A549 (cell line): ENCODE data around the gene FOXI2. TPM values are rescaled to one million over a fixed set of nuclear protein-coding genes. Genes with fewer than 3 reads are reported as not detected.

ENCODE experiments used
- ATAC-seq, 2 experiments: fragments of 200-7000 bp in 1 of 2; fragments of >200 bp in 1 of 2; cut with Nextera tagmentation in 1 of 2; cut with Tn5 transposase in 1 of 2; 3 replicates each; pipeline versions ENCODE4 v1.8.0 to v1.9.1; 2018 to 2020; ENCODE audit warnings: mild to moderate bottlenecking in 1 of 2, moderate library complexity in 1 of 2
- CTCF ChIA-PET: fragments of 300-600 bp; sonication (Branson Sonifier 250); formaldehyde crosslinking; extraction: SDS; loops from one replicate; lab custom pipeline; 2021; ENCODE audit warnings: antibody characterized with exemption, inconsistent platforms; lab: Yijun Ruan, JAX
- POLR2A ChIA-PET: fragments of 350-600 bp; formaldehyde crosslinking; extraction: SDS; loops from one replicate; lab custom pipeline; 2021; ENCODE audit warnings: antibody characterized with exemption, inconsistent platforms; lab: Yijun Ruan, JAX
- DNase-seq, 2 experiments: peaks; one replicate each; pipeline versions ENCODE4 v3.0.0 to v3.0.0-alpha.2; 2011 to 2016; ENCODE audit warnings: low read depth in 1 of 2, low spot score in 1 of 2
- FAIRE-seq: peaks from 2 replicates; lab custom pipeline; 2011; peaks lifted over from hg19 to GRCh38; lab: Jason Lieb, UNC
- H3K27ac ChIP-seq, 2 experiments: fragments of >200 bp; sonication (Bioruptor Twin); formaldehyde crosslinking; 3 replicates each; pipeline ENCODE4 v1.5.1; 2016 to 2017
- H3K4me1 ChIP-seq: fragments of >200 bp; sonication (Bioruptor Twin); formaldehyde crosslinking; 3 replicates; pipeline ENCODE4 v1.6.1; 2016
- H3K4me2 ChIP-seq: fragments of >200 bp; sonication (Bioruptor Twin); formaldehyde crosslinking; 3 replicates; pipeline ENCODE4 v1.6.1; 2016
- H3K4me3 ChIP-seq: fragments of >200 bp; sonication (Bioruptor Twin); formaldehyde crosslinking; 3 replicates; pipeline ENCODE4 v1.5.1; 2016
- H3K9me3 ChIP-seq: fragments of >200 bp; sonication (Bioruptor Twin); formaldehyde crosslinking; 3 replicates; pipeline ENCODE4 v1.6.1; 2016
- CHD2 ChIP-seq: fragments of 150-350 bp; IDR thresholded peaks from 2 replicates; pipeline ENCODE4 v1.6.1; 2014; ENCODE audit warnings: low read length; ENCODE audit not compliant: partially characterized antibody
- EHMT2 ChIP-seq: fragments of 200-600 bp; sonication (generic); IDR thresholded peaks from 2 replicates; pipeline ENCODE4 v1.6.1; 2016; ENCODE audit warnings: antibody characterized with exemption, low read depth, mild to moderate bottlenecking, moderate library complexity
- EP300 ChIP-seq, 2 experiments: fragments of >200 bp; sonication (Bioruptor Twin); formaldehyde crosslinking; IDR thresholded peaks; 2 replicates in 1 of 2; 3 replicates in 1 of 2; pipeline ENCODE4 v1.6.1; 2016 to 2017
- FOXS1 ChIP-seq: fragments of 250-450 bp; sonication (Bioruptor Pico); IDR thresholded peaks from 2 replicates; pipeline ENCODE4 v1.5.0; 2020; ENCODE audit warnings: mild to moderate bottlenecking, moderate library complexity
- HDAC2 ChIP-seq: fragments of 200-600 bp; sonication (generic); IDR thresholded peaks from 2 replicates; pipeline ENCODE4 v1.6.1; 2016
- HOXA7 ChIP-seq: fragments of 250-450 bp; sonication (Bioruptor Pico); IDR thresholded peaks from 2 replicates; pipeline ENCODE4 v1.5.0; 2020; ENCODE audit warnings: mild to moderate bottlenecking, moderate library complexity
- HOXB13 ChIP-seq: fragments of 250-450 bp; sonication (Bioruptor Pico); IDR thresholded peaks from 2 replicates; pipeline ENCODE4 v1.5.0; 2020; ENCODE audit warnings: low read depth, mild to moderate bottlenecking, moderate library complexity
- HOXB5 ChIP-seq: fragments of 250-450 bp; sonication (Bioruptor Pico); IDR thresholded peaks from 2 replicates; pipeline ENCODE4 v1.5.0; 2020; ENCODE audit warnings: mild to moderate bottlenecking, moderate library complexity
- JUNB ChIP-seq: fragments of >200 bp; sonication (Bioruptor Twin); formaldehyde crosslinking; IDR thresholded peaks from 2 replicates; pipeline ENCODE4 v1.6.1; 2016
- NFE2L2 ChIP-seq: fragments of 150-350 bp; conservative IDR thresholded peaks from 2 replicates; pipeline ENCODE4 v1.6.1; 2014; ENCODE audit warnings: low read length
- RFX5 ChIP-seq: fragments of 450-650 bp; IDR thresholded peaks from 2 replicates; pipeline ENCODE4 v1.7.1; 2014; ENCODE audit warnings: antibody characterized with exemption, mild to moderate bottlenecking, moderate library complexity
- SMC3 ChIP-seq: fragments of >200 bp; sonication (Bioruptor Twin); formaldehyde crosslinking; IDR thresholded peaks from 3 replicates; pipeline ENCODE4 v1.6.1; 2018; ENCODE audit warnings: inconsistent platforms
- SREBF2 ChIP-seq: fragments of 450-650 bp; IDR thresholded peaks from 2 replicates; pipeline ENCODE4 v1.6.1; 2014; ENCODE audit warnings: mild to moderate bottlenecking, moderate library complexity
- TP53 ChIP-seq: fragments of 250-450 bp; sonication (Bioruptor Pico); IDR thresholded peaks from 2 replicates; pipeline ENCODE4 v1.5.0; 2021; ENCODE audit warnings: mild to moderate bottlenecking, moderate library complexity
- ZC3H11A ChIP-seq: fragments of 450-650 bp; IDR thresholded peaks from 2 replicates; pipeline ENCODE4 v1.6.1; 2014; ENCODE audit warnings: antibody characterized with exemption, mild to moderate bottlenecking
- ZFP36 ChIP-seq: fragments of 450-650 bp; IDR thresholded peaks from 2 replicates; pipeline ENCODE4 v1.6.1; 2014; ENCODE audit warnings: borderline replicate concordance; ENCODE audit not compliant: partially characterized antibody
- WGBS: methylation state at CpG from one replicate; pipeline ENCODE4 v1.1.6; 2017; ENCODE audit errors: missing lambda C conversion rate; 5-methylcytosine and 5-hydroxymethylcytosine counted together
- polyA plus RNA-seq, 4 experiments: library from polyadenylated mRNA; depleted of rRNA in 3 of 4; stranded (reverse); fragments of >200 nt; fragmentation: RNase III in 1 of 4; extraction: RNeasy Plus Mini Kit Qiagen cat#74134 plus additional on column Dnase treatment in 1 of 4; gene quantifications; 2 replicates in 3 of 4; 3 replicates in 1 of 4; pipeline ENCODE4 v1.2.3, GENCODE V29; 2011 to 2017
- TF ChIP-seq, protein P1 (sequence below): IDR thresholded peaks from 2 replicates; pipeline ENCODE4 v1.6.1; 2012; ENCODE audit warnings: low read depth, borderline replicate concordance
- TF ChIP-seq, protein P2 (sequence below): fragments of >200 bp; sonication (Bioruptor Twin); formaldehyde crosslinking; IDR thresholded peaks from 2 replicates; pipeline ENCODE4 v1.6.1; 2016
- TF ChIP-seq, protein P3 (sequence below): fragments of 200-600 bp; sonication (generic); IDR thresholded peaks from 2 replicates; pipeline ENCODE4 v1.6.1; 2016; ENCODE audit warnings: antibody characterized with exemption, mild to moderate bottlenecking, moderate library complexity
- TF ChIP-seq, protein P4 (sequence below): fragments of >200 bp; sonication (Bioruptor Twin); formaldehyde crosslinking; IDR thresholded peaks from 3 replicates; pipeline ENCODE4 v1.6.1; 2016
- TF ChIP-seq, protein P5 (sequence below): IDR thresholded peaks from 2 replicates; pipeline ENCODE4 v1.6.1; 2012

Gene FOXI2
- polyA plus RNA-seq, 2 of the 4 experiments (the other 2 are of a cell fraction): not detected

DNA sequence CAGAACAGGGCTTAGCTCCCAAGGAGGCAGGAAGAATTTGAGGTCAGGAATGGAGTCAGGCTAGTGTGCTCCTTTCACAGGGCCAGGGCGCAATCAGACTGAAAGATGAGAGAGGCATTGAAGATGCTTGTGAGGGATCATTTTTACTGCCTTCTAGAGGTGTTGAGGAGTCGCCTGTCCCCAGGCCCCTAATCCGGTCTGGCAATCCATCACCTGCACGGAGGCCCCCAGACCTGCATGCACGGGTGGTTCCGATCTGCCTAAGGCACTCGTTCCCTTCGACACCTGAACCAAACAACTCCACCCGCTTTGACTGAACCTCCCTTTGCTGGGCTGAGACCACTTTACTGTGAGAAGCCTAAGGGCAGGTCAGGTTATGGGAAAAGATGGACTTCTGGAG is 8.0 kb downstream of the FOXI2 start:
- POLR2A ChIA-PET: no interaction called here
- no peaks in the 10 kb centered on the region for H3K4me1 ChIP-seq
- 39% methylated on average over 9 of the region's 9 CpGs for WGBS
- no peak for ATAC-seq
- TF ChIP-seq RFX5 (no peak), SREBF2 (no peak)
- TF ChIP-seq, protein P1, sequence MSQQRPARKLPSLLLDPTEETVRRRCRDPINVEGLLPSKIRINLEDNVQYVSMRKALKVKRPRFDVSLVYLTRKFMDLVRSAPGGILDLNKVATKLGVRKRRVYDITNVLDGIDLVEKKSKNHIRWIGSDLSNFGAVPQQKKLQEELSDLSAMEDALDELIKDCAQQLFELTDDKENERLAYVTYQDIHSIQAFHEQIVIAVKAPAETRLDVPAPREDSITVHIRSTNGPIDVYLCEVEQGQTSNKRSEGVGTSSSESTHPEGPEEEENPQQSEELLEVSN: no peak
- TF ChIP-seq, protein P2, sequence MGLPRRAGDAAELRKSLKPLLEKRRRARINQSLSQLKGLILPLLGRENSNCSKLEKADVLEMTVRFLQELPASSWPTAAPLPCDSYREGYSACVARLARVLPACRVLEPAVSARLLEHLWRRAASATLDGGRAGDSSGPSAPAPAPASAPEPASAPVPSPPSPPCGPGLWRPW: no peak
- TF ChIP-seq, all 56 proteins: peak for 0
- Histone ChIP-seq H3K9me3 (peaks cover 5% of the 10 kb centered on the region; the same call in 2 of the 3 replicates), H3K4me2 (no peak overlapping the region), H3K4me3 (no peak overlapping the region), H3K27ac (no peak overlapping the region)
- DNase-seq (no peak), FAIRE-seq (no peak)
- CTCF ChIA-PET: no interaction called here

DNA sequence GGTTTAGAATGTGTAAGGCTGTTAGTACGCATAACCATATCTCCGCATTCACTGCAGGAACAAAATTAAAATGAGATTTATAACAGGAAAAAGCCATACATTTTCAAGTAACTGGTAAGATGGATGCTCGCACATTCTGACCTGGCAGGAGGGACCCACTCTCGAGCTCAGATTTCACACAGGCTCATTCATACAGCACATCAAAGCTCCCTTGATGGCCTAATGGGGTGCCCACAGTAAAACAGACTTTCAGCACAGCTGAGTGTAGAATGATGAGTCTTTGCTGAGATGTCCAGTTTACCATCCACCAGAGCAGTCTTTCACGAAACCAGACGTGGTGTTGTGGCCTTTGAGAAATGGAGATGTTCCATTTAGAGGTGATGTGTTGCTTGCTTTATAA is 8.9 kb downstream of the FOXI2 start:
- FAIRE-seq: no peak
- ChIA-PET CTCF (interaction anchor here (0.6 kb wide), 1 partner anchor 52 kb away, joined by 3 read pairs; no protein-coding TSS in a partner anchor), POLR2A (no interaction called here)

DNA sequence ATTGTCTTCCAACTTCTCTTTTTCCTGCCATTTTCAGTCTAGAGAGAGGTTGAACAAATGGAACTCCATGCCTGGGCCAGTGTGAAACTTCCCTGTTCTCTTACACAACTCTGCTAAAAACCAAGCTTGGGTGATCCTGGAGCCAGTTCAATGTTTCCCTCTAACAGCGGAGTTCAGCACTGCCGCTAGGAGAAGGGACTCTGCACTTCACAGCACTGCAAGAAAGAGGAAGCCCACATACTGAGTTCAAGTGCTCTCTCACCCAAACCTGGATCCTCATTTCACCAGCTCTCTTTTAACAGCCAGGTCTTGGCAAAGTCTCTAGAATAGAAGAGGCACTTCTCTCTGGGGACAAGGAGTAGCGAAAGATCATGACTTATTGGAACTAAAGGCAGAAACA is 18.8 kb downstream of the FOXI2 start:
- no peak; a peak in 1 of 6 replicates for ATAC-seq
- CTCF ChIA-PET: interaction anchor here (0.9 to 1.6 kb wide), 3 partner anchors 34 to 99 kb away, joined by 3 to 4 read pairs (median 3); no protein-coding TSS in a partner anchor
- no peak overlapping the region for H3K27ac ChIP-seq
- POLR2A ChIA-PET: no interaction called here
- no peak overlapping the region for H3K4me3 ChIP-seq
- H3K9me3 ChIP-seq: no peaks in the 10 kb centered on the region
- DNase-seq: no peak
- H3K4me1 ChIP-seq: no peaks in the 10 kb centered on the region
- no peak for FAIRE-seq
- TF ChIP-seq HOXA7 (CRISPR knock-in tag): no peak
- no peak for TF ChIP-seq ZC3H11A
- TF ChIP-seq CHD2: no peak
- WGBS: 3% methylated on average over 3 of the region's 3 CpGs
- H3K4me2 ChIP-seq: no peak overlapping the region

More for the DNA sequence above, 8.9 kb downstream of the FOXI2 start:
- WGBS: 35% methylated on average over 6 of the region's 6 CpGs
- no peak for TF ChIP-seq HDAC2
- no peak for TF ChIP-seq FOXS1 (CRISPR knock-in tag)
- TF ChIP-seq, protein P3, sequence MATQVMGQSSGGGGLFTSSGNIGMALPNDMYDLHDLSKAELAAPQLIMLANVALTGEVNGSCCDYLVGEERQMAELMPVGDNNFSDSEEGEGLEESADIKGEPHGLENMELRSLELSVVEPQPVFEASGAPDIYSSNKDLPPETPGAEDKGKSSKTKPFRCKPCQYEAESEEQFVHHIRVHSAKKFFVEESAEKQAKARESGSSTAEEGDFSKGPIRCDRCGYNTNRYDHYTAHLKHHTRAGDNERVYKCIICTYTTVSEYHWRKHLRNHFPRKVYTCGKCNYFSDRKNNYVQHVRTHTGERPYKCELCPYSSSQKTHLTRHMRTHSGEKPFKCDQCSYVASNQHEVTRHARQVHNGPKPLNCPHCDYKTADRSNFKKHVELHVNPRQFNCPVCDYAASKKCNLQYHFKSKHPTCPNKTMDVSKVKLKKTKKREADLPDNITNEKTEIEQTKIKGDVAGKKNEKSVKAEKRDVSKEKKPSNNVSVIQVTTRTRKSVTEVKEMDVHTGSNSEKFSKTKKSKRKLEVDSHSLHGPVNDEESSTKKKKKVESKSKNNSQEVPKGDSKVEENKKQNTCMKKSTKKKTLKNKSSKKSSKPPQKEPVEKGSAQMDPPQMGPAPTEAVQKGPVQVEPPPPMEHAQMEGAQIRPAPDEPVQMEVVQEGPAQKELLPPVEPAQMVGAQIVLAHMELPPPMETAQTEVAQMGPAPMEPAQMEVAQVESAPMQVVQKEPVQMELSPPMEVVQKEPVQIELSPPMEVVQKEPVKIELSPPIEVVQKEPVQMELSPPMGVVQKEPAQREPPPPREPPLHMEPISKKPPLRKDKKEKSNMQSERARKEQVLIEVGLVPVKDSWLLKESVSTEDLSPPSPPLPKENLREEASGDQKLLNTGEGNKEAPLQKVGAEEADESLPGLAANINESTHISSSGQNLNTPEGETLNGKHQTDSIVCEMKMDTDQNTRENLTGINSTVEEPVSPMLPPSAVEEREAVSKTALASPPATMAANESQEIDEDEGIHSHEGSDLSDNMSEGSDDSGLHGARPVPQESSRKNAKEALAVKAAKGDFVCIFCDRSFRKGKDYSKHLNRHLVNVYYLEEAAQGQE: no peak
- TF ChIP-seq, protein P4, sequence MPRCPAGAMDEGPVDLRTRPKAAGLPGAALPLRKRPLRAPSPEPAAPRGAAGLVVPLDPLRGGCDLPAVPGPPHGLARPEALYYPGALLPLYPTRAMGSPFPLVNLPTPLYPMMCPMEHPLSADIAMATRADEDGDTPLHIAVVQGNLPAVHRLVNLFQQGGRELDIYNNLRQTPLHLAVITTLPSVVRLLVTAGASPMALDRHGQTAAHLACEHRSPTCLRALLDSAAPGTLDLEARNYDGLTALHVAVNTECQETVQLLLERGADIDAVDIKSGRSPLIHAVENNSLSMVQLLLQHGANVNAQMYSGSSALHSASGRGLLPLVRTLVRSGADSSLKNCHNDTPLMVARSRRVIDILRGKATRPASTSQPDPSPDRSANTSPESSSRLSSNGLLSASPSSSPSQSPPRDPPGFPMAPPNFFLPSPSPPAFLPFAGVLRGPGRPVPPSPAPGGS: no peak
- TF ChIP-seq HOXB5 (CRISPR knock-in tag): no peak
- TF ChIP-seq HOXA7 (CRISPR knock-in tag): no peak
- no peak for TF ChIP-seq TP53 (CRISPR knock-in tag)
- TF ChIP-seq, protein P5, sequence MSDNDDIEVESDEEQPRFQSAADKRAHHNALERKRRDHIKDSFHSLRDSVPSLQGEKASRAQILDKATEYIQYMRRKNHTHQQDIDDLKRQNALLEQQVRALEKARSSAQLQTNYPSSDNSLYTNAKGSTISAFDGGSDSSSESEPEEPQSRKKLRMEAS: no peak
- TF ChIP-seq SMC3: no peak
- no peak for TF ChIP-seq ZFP36
- no peak for TF ChIP-seq JUNB
- TF ChIP-seq, protein P2: no peak
- TF ChIP-seq CHD2: no peak
- no peak for TF ChIP-seq EHMT2
- no peak for TF ChIP-seq HOXB13 (CRISPR knock-in tag)
- TF ChIP-seq EP300 (IDR thresholded peaks at IDR 0.05): no peak
- TF ChIP-seq NFE2L2: no peak
- TF ChIP-seq, all 56 proteins: peak for 0
- Histone ChIP-seq H3K4me1 (no peaks in the 10 kb centered on the region), H3K4me2 (no peak overlapping the region), H3K4me3 (no peak overlapping the region), H3K9me3 (peaks cover 5% of the 10 kb centered on the region; the same call in 2 of the 3 replicates), H3K27ac (no peak overlapping the region)
- no peak; a peak in 1 of 6 replicates for ATAC-seq
- DNase-seq: no peak
